ENCODE results near the gene FN1.

DNA sequence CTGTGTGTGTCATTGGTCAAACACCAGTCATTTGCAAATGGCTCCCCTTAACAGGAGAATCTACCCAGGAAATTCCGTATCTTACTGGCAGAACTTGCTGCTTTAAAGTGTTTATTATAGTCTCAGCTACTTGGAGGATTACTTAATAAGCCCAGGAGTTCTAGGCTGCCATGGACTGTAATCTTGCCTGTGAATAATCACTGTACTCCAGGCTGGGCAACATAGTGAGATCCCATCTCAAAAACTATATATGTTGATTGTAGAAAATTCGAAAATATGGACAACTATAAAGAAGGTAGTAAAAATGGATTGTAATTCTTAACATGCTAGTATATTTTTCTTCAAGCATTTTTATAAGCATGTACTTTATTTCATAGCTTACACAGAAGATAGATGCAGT is 119.5 kb downstream of the FN1 start:
- TF ChIP-seq EZH2phosphoT487 (IDR thresholded peaks at IDR 0.05; ENCODE audit: borderline replicate concordance): no peak
- TF ChIP-seq, protein P1, sequence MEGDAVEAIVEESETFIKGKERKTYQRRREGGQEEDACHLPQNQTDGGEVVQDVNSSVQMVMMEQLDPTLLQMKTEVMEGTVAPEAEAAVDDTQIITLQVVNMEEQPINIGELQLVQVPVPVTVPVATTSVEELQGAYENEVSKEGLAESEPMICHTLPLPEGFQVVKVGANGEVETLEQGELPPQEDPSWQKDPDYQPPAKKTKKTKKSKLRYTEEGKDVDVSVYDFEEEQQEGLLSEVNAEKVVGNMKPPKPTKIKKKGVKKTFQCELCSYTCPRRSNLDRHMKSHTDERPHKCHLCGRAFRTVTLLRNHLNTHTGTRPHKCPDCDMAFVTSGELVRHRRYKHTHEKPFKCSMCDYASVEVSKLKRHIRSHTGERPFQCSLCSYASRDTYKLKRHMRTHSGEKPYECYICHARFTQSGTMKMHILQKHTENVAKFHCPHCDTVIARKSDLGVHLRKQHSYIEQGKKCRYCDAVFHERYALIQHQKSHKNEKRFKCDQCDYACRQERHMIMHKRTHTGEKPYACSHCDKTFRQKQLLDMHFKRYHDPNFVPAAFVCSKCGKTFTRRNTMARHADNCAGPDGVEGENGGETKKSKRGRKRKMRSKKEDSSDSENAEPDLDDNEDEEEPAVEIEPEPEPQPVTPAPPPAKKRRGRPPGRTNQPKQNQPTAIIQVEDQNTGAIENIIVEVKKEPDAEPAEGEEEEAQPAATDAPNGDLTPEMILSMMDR (conservative IDR thresholded peaks at IDR 0.05; ENCODE audit: low read length): no peak
